Endodermal cell (in vitro differentiated cells): ENCODE data around the gene NEO1. TPM values are rescaled to one million over a fixed set of nuclear protein-coding genes. Genes with fewer than 3 reads are reported as not detected.

ENCODE experiments used
- DNase-seq: peaks from one replicate; pipeline ENCODE4 v3.0.0-alpha.2; 2017
- H3K27ac ChIP-seq: 2 replicates; pipeline ENCODE4 v1.5.1; 2013; ENCODE audit warnings: mild to moderate bottlenecking, low read depth, low read length, moderate library complexity
- H3K27me3 ChIP-seq: 2 replicates; pipeline ENCODE4 v1.6.1; 2013; ENCODE audit warnings: mild to moderate bottlenecking, low read length, moderate library complexity; ENCODE audit not compliant: insufficient read depth, control insufficient read depth, poor library complexity, severe bottlenecking
- H3K36me3 ChIP-seq: 2 replicates; pipeline ENCODE4 v1.7.0; 2013; ENCODE audit warnings: mild to moderate bottlenecking, low read length, moderate library complexity; ENCODE audit not compliant: control insufficient read depth, insufficient read depth
- H3K4me1 ChIP-seq: one replicate; pipeline ENCODE4 v1.7.0; 2013; ENCODE audit warnings: low read length; ENCODE audit not compliant: control insufficient read depth, insufficient read depth
- H3K4me3 ChIP-seq: 2 replicates; pipeline ENCODE4 v1.5.1; 2013; ENCODE audit warnings: mild to moderate bottlenecking, low read length, moderate library complexity
- H3K9ac ChIP-seq: 2 replicates; pipeline ENCODE4 v1.6.1; 2013; ENCODE audit warnings: mild to moderate bottlenecking, low read length, moderate library complexity; ENCODE audit not compliant: poor library complexity, severe bottlenecking; ENCODE audit errors: extremely low read depth
- H3K9me3 ChIP-seq: 2 replicates; pipeline ENCODE4 v1.6.1; 2013; ENCODE audit warnings: mild to moderate bottlenecking, low read length, moderate library complexity; ENCODE audit not compliant: control insufficient read depth
- H3K27ac Mint-ChIP-seq: 2 replicates; pipeline ENCODE4 v1.8.0; 2020; ENCODE audit warnings: mixed read lengths
- H3K27me3 Mint-ChIP-seq: 2 replicates; pipeline ENCODE4 v1.8.0; 2021; ENCODE audit warnings: mild to moderate bottlenecking, mixed read lengths; ENCODE audit not compliant: insufficient read depth
- H3K36me3 Mint-ChIP-seq: 2 replicates; pipeline ENCODE4 v1.8.0; 2020; ENCODE audit warnings: low read depth, mixed read lengths
- H3K4me1 Mint-ChIP-seq: 2 replicates; pipeline ENCODE4 v1.8.0; 2020; ENCODE audit warnings: mixed read lengths
- H3K4me3 Mint-ChIP-seq: 2 replicates; pipeline ENCODE4 v1.8.0; 2020; ENCODE audit warnings: mild to moderate bottlenecking, moderate library complexity, mixed read lengths
- H3K9me3 Mint-ChIP-seq: 2 replicates; pipeline ENCODE4 v1.8.0; 2020; ENCODE audit warnings: mild to moderate bottlenecking, mixed read lengths
- WGBS, 2 experiments: methylation state at CpG; one replicate each; pipeline versions ENCODE4 v1.1.5 to v1.1.7; 2013; ENCODE audit warnings: missing lambda C conversion rate in 2 of 2, mixed read lengths in 1 of 2; ENCODE audit not compliant: insufficient coverage in 1 of 2, insufficient read length in 1 of 2; 5-methylcytosine and 5-hydroxymethylcytosine counted together
- long read RNA-seq, 4 experiments: library from polyadenylated mRNA in 2 of 4; library from RNA in 1 of 4; library from capped mRNA in 1 of 4; stranded (forward) in 3 of 4; unstranded in 1 of 4; transcript quantifications; one replicate each; pipeline ENCODE4 v2.0.0, GENCODE V29; 2020 to 2021; ENCODE audit warnings: inconsistent platforms in 1 of 4
- polyA plus RNA-seq, 2 experiments: library from polyadenylated mRNA; stranded (reverse); fragments of 50-300 nt; gene quantifications; one replicate each; pipeline ENCODE4 v1.2.3, GENCODE V29; 2013
- total RNA-seq, 2 donors: library from RNA; stranded (reverse); fragmentation: NEBNext Ultra II Directional in 1 of 2; extraction: Animal tissue kit (Norgen Biotek cat#: 25700) in 1 of 2; gene quantifications; 2 replicates in 1 of 2; 3 replicates in 1 of 2; pipeline ENCODE4 v1.2.1, GENCODE V29; 2021
- TF ChIP-seq, protein P1 (sequence below): fragments of 200-600 bp; sonication (generic); conservative IDR thresholded peaks from 2 replicates; pipeline ENCODE4 v1.5.0; 2021; ENCODE audit warnings: antibody characterized with exemption, mild to moderate bottlenecking

The NEO1 gene
- 100 to 1,000 TPM; 132 TPM for total RNA-seq
- 80.4 TPM for polyA plus RNA-seq (2013, experiment 1 of 2)
- polyA plus RNA-seq (2013, experiment 2 of 2) = 75.6 TPM
- long read RNA-seq, experiment 1, partial matches to known transcripts = 16 of 54 reads
- long read RNA-seq, experiment 1, other reads (novel, unspliced or antisense) = 38 of 54 reads
- long read RNA-seq, experiment 2, partial matches to known transcripts = 15 of 95 reads
- long read RNA-seq, experiment 2, other reads (novel, unspliced or antisense) = 80 of 95 reads
- long read RNA-seq, experiment 3, full-length matches to known transcripts = 3 of 34 reads
- long read RNA-seq, experiment 3, partial matches to known transcripts = 17 of 34 reads
- long read RNA-seq, experiment 3, other reads (novel, unspliced or antisense) = 14 of 34 reads
- long read RNA-seq, experiment 4, partial matches to known transcripts = 0 of 4 reads
- long read RNA-seq, experiment 4, other reads (novel, unspliced or antisense) = 4 of 4 reads

- H3K27ac Mint-ChIP-seq = peak within 1 kb of the TSS; percentile 92
- H3K4me1 Mint-ChIP-seq = peaks cover 20% of the 10 kb centered on the region
- H3K4me3 Mint-ChIP-seq = no peak within 1 kb of the TSS
- TF ChIP-seq, protein P1, sequence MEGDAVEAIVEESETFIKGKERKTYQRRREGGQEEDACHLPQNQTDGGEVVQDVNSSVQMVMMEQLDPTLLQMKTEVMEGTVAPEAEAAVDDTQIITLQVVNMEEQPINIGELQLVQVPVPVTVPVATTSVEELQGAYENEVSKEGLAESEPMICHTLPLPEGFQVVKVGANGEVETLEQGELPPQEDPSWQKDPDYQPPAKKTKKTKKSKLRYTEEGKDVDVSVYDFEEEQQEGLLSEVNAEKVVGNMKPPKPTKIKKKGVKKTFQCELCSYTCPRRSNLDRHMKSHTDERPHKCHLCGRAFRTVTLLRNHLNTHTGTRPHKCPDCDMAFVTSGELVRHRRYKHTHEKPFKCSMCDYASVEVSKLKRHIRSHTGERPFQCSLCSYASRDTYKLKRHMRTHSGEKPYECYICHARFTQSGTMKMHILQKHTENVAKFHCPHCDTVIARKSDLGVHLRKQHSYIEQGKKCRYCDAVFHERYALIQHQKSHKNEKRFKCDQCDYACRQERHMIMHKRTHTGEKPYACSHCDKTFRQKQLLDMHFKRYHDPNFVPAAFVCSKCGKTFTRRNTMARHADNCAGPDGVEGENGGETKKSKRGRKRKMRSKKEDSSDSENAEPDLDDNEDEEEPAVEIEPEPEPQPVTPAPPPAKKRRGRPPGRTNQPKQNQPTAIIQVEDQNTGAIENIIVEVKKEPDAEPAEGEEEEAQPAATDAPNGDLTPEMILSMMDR = no peak
- peak; percentile 95 for DNase-seq
- Histone ChIP-seq H3K9ac (peak within 1 kb of the TSS; percentile 68), H3K27ac (peak within 1 kb of the TSS; percentile 89), H3K36me3 (no peaks in the 10 kb centered on the region), H3K4me3 (peak within 1 kb of the TSS; percentile 87), H3K9me3 (peaks cover 4% of the 10 kb centered on the region), H3K4me1 (peaks cover 16% of the 10 kb centered on the region), H3K27me3 (no peaks in the 10 kb centered on the region)
- no peaks in the 10 kb centered on the region for H3K36me3 Mint-ChIP-seq
- no peaks in the 10 kb centered on the region for H3K27me3 Mint-ChIP-seq
- WGBS, 2 experiments = 0 to 2% methylated on average over 11 to 66 of the region's 108 CpGs
- H3K9me3 Mint-ChIP-seq = peaks cover 7% of the 10 kb centered on the region
Measured at GRCh38 chr15:73051807-73052652, at the start of gene NEO1. TSS of gene NEO1 (plus strand) at chr15:73052463. CDS start at chr15:73052676, 213 bp downstream.

GRCh38 chr15:73004462-73004861, 47.8 kb upstream of the NEO1 start:
- Histone ChIP-seq H3K9ac (no peak overlapping the region), H3K9me3 (no peaks in the 10 kb centered on the region), H3K4me1 (no peaks in the 10 kb centered on the region), H3K27ac (no peak overlapping the region), H3K4me3 (no peak overlapping the region), H3K27me3 (no peaks in the 10 kb centered on the region), H3K36me3 (no peaks in the 10 kb centered on the region)
- Mint-ChIP-seq H3K4me3 (no peak overlapping the region), H3K27ac (no peak overlapping the region), H3K9me3 (no peaks in the 10 kb centered on the region), H3K4me1 (peaks cover 3% of the 10 kb centered on the region), H3K36me3 (no peaks in the 10 kb centered on the region), H3K27me3 (no peaks in the 10 kb centered on the region)
- TF ChIP-seq, protein P1 = no peak
- WGBS, 2 experiments = 95 to 98% methylated on average over 5 of the region's 5 CpGs
- no peak for DNase-seq

DNA sequence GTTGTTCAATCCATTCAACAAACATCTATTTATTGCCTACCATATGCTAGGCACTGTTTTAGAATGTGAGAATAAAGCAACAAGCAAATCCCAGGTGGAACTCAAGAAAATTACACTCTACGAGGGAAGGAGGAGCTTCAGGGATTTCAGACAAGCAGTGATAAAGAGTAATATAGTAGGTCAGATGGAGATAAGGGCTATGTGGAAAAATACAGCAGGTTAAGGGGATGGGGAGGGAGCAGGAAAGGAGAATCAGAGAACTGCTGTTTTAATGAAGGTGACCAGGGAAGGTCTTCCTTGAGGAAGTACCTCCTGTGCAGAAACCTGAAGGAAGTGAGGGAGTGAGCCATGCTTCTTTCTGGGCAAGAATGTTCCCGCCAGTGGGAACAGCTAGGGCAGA, 47.2 kb upstream of the NEO1 start:
- no peak overlapping the region for H3K27ac Mint-ChIP-seq
- no peak for DNase-seq
- TF ChIP-seq, protein P1 = no peak
- Histone ChIP-seq H3K9ac (no peak overlapping the region), H3K36me3 (no peaks in the 10 kb centered on the region), H3K27me3 (no peaks in the 10 kb centered on the region), H3K9me3 (no peaks in the 10 kb centered on the region), H3K4me1 (no peaks in the 10 kb centered on the region), H3K27ac (no peak overlapping the region), H3K4me3 (no peak overlapping the region)
- no peaks in the 10 kb centered on the region for H3K27me3 Mint-ChIP-seq
- H3K36me3 Mint-ChIP-seq = no peaks in the 10 kb centered on the region
- H3K9me3 Mint-ChIP-seq = no peaks in the 10 kb centered on the region
- H3K4me1 Mint-ChIP-seq = no peaks in the 10 kb centered on the region
- H3K4me3 Mint-ChIP-seq = no peak overlapping the region
- WGBS, 2 experiments = 88 to 100% methylated on average over 2 of the region's 2 CpGs
